Endothelial cell of umbilical vein (primary cell): ENCODE data around the gene ATP6V1E1. TPM values are rescaled to one million over a fixed set of nuclear protein-coding genes. Genes with fewer than 3 reads are reported as not detected.

Source experiments
- BruUV-seq: library from RNA; stranded (reverse); fragments of 400-500 nt; replicated peaks from 2 replicates; lab custom pipeline; 2021; lab: Mats Ljungman, UMichigan
- CTCF ChIA-PET: fragments of 300-600, 350-600 bp; sonication (Branson Sonifier 250); formaldehyde crosslinking; loops from one replicate; lab custom pipeline; 2021; ENCODE audit warnings: antibody characterized with exemption, inconsistent platforms; lab: Charles Lee
- POLR2A ChIA-PET: fragments of 300-600, 350-600 bp; sonication (Branson Sonifier 250); formaldehyde crosslinking; loops from one replicate; lab custom pipeline; 2021; ENCODE audit warnings: antibody characterized with exemption, inconsistent platforms; lab: Charles Lee
- DNase-seq: peaks from one replicate; pipeline ENCODE4 v3.0.0-alpha.2; 2011; ENCODE audit warnings: low read depth, low spot score
- FAIRE-seq: peaks from 2 replicates; lab custom pipeline; 2011; peaks lifted over from hg19 to GRCh38; lab: Jason Lieb, UNC
- H2AFZ ChIP-seq: 2 replicates; pipeline ENCODE4 v1.6.0; 2012; ENCODE audit warnings: low read depth, low read length, control low read depth, inconsistent platforms
- H3K27ac ChIP-seq: 2 replicates; pipeline ENCODE4 v1.5.1; 2011; ENCODE audit warnings: low read depth, mild to moderate bottlenecking, control low read depth, low read length, moderate library complexity; ENCODE audit not compliant: insufficient read depth
- H3K27me3 ChIP-seq, 2 experiments: 2 replicates each; pipeline versions ENCODE4 v1.6.0 to v1.6.1; 2011; ENCODE audit warnings: low read length in 2 of 2, mixed read lengths in 1 of 2; ENCODE audit not compliant: control insufficient read depth in 2 of 2, insufficient read depth in 2 of 2
- H3K36me3 ChIP-seq, 2 experiments: 2 replicates in 1 of 2; 3 replicates in 1 of 2; pipeline ENCODE4 v1.5.1; 2011; ENCODE audit warnings: low read length in 2 of 2, mild to moderate bottlenecking in 1 of 2, moderate library complexity in 1 of 2; ENCODE audit not compliant: control insufficient read depth in 2 of 2, insufficient read depth in 2 of 2; ENCODE audit errors: extremely low read depth in 1 of 2
- H3K4me1 ChIP-seq: 3 replicates; pipeline ENCODE4 v1.5.1; 2011; ENCODE audit warnings: mild to moderate bottlenecking, low read length; ENCODE audit not compliant: control insufficient read depth, insufficient read depth; ENCODE audit errors: extremely low read depth
- H3K4me2 ChIP-seq: 2 replicates; pipeline ENCODE4 v1.6.1; 2011; ENCODE audit warnings: low read length, control low read depth, mixed read lengths; ENCODE audit not compliant: insufficient read depth
- H3K4me3 ChIP-seq, 3 experiments: fragments of 200-600 bp in 1 of 3; sonication (generic), shearing (Covaris generic) in 1 of 3; replicated peaks in 1 of 3; 2 replicates each; pipeline ENCODE4 v1.5.1; 2011 to 2016; ENCODE audit warnings: control low read depth in 3 of 3, low read length in 3 of 3, mild to moderate bottlenecking in 2 of 3, inconsistent platforms in 1 of 3, low read depth in 1 of 3, moderate library complexity in 1 of 3; ENCODE audit not compliant: insufficient read depth in 1 of 3
- H3K79me2 ChIP-seq: 2 replicates; pipeline ENCODE4 v1.6.0; 2012; ENCODE audit warnings: low read length, inconsistent platforms; ENCODE audit not compliant: control insufficient read depth, insufficient read depth
- H3K9ac ChIP-seq: replicated peaks from 2 replicates; pipeline ENCODE3; 2011; ENCODE audit warnings: low read length, control low read depth; ENCODE audit not compliant: insufficient read depth; ENCODE audit errors: extremely low read depth
- H3K9me1 ChIP-seq: replicated peaks from 3 replicates; pipeline ENCODE4 v1.6.0; 2011; ENCODE audit warnings: mild to moderate bottlenecking, low read length; ENCODE audit not compliant: control insufficient read depth, insufficient read depth; ENCODE audit errors: extremely low read depth
- H3K9me3 ChIP-seq: replicated peaks from 2 replicates; pipeline ENCODE4 v1.5.1; 2012; ENCODE audit warnings: low read length, inconsistent platforms; ENCODE audit not compliant: control insufficient read depth, insufficient read depth
- H4K20me1 ChIP-seq: replicated peaks from 2 replicates; pipeline ENCODE3; 2011; ENCODE audit warnings: mild to moderate bottlenecking, low read length; ENCODE audit not compliant: control insufficient read depth, insufficient read depth; ENCODE audit errors: extremely low read depth
- CTCF ChIP-seq, 2 donors: IDR thresholded peaks; 1 replicate in 1 of 2; 2 replicates in 1 of 2; pipeline ENCODE4 v1.5.1; 2011; ENCODE audit warnings: low read length in 2 of 2, mild to moderate bottlenecking in 2 of 2, moderate library complexity in 2 of 2, control low read depth in 1 of 2, inconsistent platforms in 1 of 2, low read depth in 1 of 2; ENCODE audit not compliant: insufficient read depth in 1 of 2; ENCODE audit errors: extremely low read depth in 1 of 2
- EZH2 ChIP-seq: IDR thresholded peaks from 2 replicates; pipeline ENCODE4 v1.6.1; 2012; ENCODE audit warnings: borderline replicate concordance, low read depth, mild to moderate bottlenecking, moderate library complexity, low read length, inconsistent platforms; ENCODE audit not compliant: severe bottlenecking
- FOS ChIP-seq: IDR thresholded peaks from 2 replicates; pipeline ENCODE4 v1.6.1; 2011; ENCODE audit warnings: mild to moderate bottlenecking, low read length, moderate library complexity, borderline replicate concordance; ENCODE audit not compliant: insufficient read depth
- GATA2 ChIP-seq: IDR thresholded peaks from 2 replicates; pipeline ENCODE4 v1.7.0; 2011; ENCODE audit warnings: low read depth, mild to moderate bottlenecking, moderate library complexity, mixed read lengths, low read length; ENCODE audit not compliant: insufficient read length, insufficient read depth
- JUN ChIP-seq: IDR thresholded peaks from 2 replicates; pipeline ENCODE4 v1.6.1; 2011; ENCODE audit warnings: borderline replicate concordance, low read depth; ENCODE audit not compliant: insufficient read length, insufficient read depth
- MAX ChIP-seq: IDR thresholded peaks from 2 replicates; pipeline ENCODE4 v1.6.1; 2011; ENCODE audit not compliant: insufficient read depth, insufficient read length
- MYC ChIP-seq: IDR thresholded peaks from one replicate; pipeline ENCODE4 v1.6.1; 2011; ENCODE audit warnings: mild to moderate bottlenecking, low read depth, low read length
- POLR2A ChIP-seq: IDR thresholded peaks from 2 replicates; pipeline ENCODE4 v1.6.1; 2012; ENCODE audit warnings: low read depth, mild to moderate bottlenecking, control low read depth, low read length
- POLR2AphosphoS5 ChIP-seq: IDR thresholded peaks from 2 replicates; pipeline ENCODE4 v1.6.1; 2012; ENCODE audit warnings: low read depth, mild to moderate bottlenecking, control low read depth, low read length, moderate library complexity; ENCODE audit not compliant: insufficient read depth
- dilution Hi-C: fragments of 300-500 bp; cut with MboI; formaldehyde crosslinking; loops from one replicate; pipeline ENCODE4 v1.15.0; 2019; ENCODE audit warnings: low sequenced_read_pairs; ENCODE audit not compliant: extremely low pct_ligation_motif_present
- intact Hi-C: fragments of 100-400 bp; cut with micrococcal nuclease; formaldehyde crosslinking; loops from one replicate; pipeline ENCODE4 v1.10.0; 2022
- polyA plus RNA-seq, 4 experiments: library from polyadenylated mRNA; depleted of rRNA in 3 of 4; stranded (reverse) in 3 of 4; unstranded in 1 of 4; fragments of >200 nt; gene quantifications; 2 replicates each; pipeline versions ENCODE4 v1.2.1 to v1.2.3, GENCODE V29; 2011 to 2012; ENCODE audit warnings: missing spikeins in 1 of 4
- total RNA-seq: library from RNA; stranded (reverse); gene quantifications from 2 replicates; pipeline ENCODE4 v1.2.3, GENCODE V29; 2021

The ATP6V1E1 gene
- total and polyA plus RNA-seq, 2 donors (not counting 3 experiments of a cell fraction or from before 2014, with no cell fraction given) = 95.2 to 113 TPM

- TF ChIP-seq JUN = no peak
- no peak for TF ChIP-seq FOS
- no peak for TF ChIP-seq POLR2AphosphoS5
- no peak for TF ChIP-seq GATA2
- TF ChIP-seq POLR2A = no peak
- no peak for TF ChIP-seq EZH2
- no peak for TF ChIP-seq MAX
- no peak for TF ChIP-seq MYC
- no peak for TF ChIP-seq CTCF (IDR thresholded peaks at IDR 0.05; ENCODE audit: extremely low read depth in 1 of 2, insufficient read depth in 1 of 2, low read depth in 1 of 2, low read length in 2 of 2)
- Histone ChIP-seq H3K9me1 (no peaks in the 10 kb centered on the region), H3K36me3 (no peaks in the 10 kb centered on the region), H3K9me3 (no peaks in the 10 kb centered on the region), H4K20me1 (no peaks in the 10 kb centered on the region), H2AFZ (no peak overlapping the region), H3K4me1 (no peaks in the 10 kb centered on the region), H3K27me3 (no peaks in the 10 kb centered on the region), H3K4me2 (no peak overlapping the region), H3K27ac (no peak overlapping the region), H3K9ac (no peak overlapping the region), H3K4me3 (no peak overlapping the region), H3K79me2 (peaks cover 1% of the 10 kb centered on the region)
- CTCF ChIA-PET = no interaction called here
- POLR2A ChIA-PET = no interaction called here
- FAIRE-seq (no peak), DNase-seq (no peak)
- BruUV-seq = no TSS peak
- intact Hi-C loops (no loop called here), dilution Hi-C loops (no loop called here)
These were observed 26.7 kb upstream of the ATP6V1E1 start for GRCh38 chr22:17655289-17655688.
